ENCODE measurements around the gene CFAP68. TPM values are rescaled to one million over a fixed set of nuclear protein-coding genes. Genes with fewer than 3 reads are reported as not detected.

Gene CFAP68
- total and polyA plus RNA-seq, 2 of the 4 experiments (the other 2 are of a cell fraction): 10.2 to 17.0 TPM

- dilution Hi-C loops (cut with HindIII; ENCODE audit: low sequenced_read_pairs, unreplicated experiment): no loop called here
- no peak for DNase-seq
These were observed 33.2 kb downstream of the CFAP68 start, which contains the start of gene HSPB2 for GRCh38 chr11:111912535-111912934. Gene HSPB2, plus strand, starts transcription at chr11:111912734. Its CDS starts 96 bp downstream, at chr11:111912830.

More at GRCh38 chr11:111912535-111912934, 33.2 kb downstream of the CFAP68 start, which contains the start of gene HSPB2:
- H3K9me3 ChIP-seq (ENCODE audit: control insufficient read depth, insufficient read depth, low read length): no peaks in the 10 kb centered on the region
- no peaks in the 10 kb centered on the region for H3K36me3 ChIP-seq (ENCODE audit: control insufficient read depth, insufficient read depth, low read length)
- ChIA-PET POLR2A (ENCODE audit: unreplicated experiment) (no interaction called here), CTCF (no interaction called here)
- peak within 1 kb of the TSS; percentile 76 for H3K23ac ChIP-seq (ENCODE audit: low read depth, low read length)
- BruUV-seq (replicated peaks): no TSS peak
- peak within 1 kb of the TSS; percentile 93 to 95 for H4K8ac ChIP-seq (ENCODE audit: low read depth in 2 of 2, low read length in 2 of 2)
- H2BK15ac ChIP-seq (ENCODE audit: low read depth, low read length): peak within 1 kb of the TSS; percentile 95; the same call in 2 of the 3 replicates
- H4K5ac ChIP-seq (ENCODE audit: low read depth, low read length): peak within 1 kb of the TSS; percentile 95
- H3K4me3 ChIP-seq (ENCODE audit: insufficient read depth, low read depth, low read length): peak within 1 kb of the TSS; percentile 1; the same call in 1 of the 2 replicates
- peak within 1 kb of the TSS; percentile 58 for H3K9ac ChIP-seq (ENCODE audit: low read depth, low read length)
- ATAC-seq (ENCODE audit: low read depth): 0 out of 2 replicates have a peak, but pooled peaks have one; percentile 2
- peak within 1 kb of the TSS; percentile 97 for H2BK20ac ChIP-seq (ENCODE audit: low read depth, low read length)
- no CpG with 5 or more reads among the region's 26 CpGs for WGBS, 2 experiments (ENCODE audit: extremely low coverage in 2 of 2, insufficient read length in 1 of 2)
- H3K14ac ChIP-seq (replicated peaks; ENCODE audit: low read depth, low read length): peak within 1 kb of the TSS; percentile 75
- peak within 1 kb of the TSS; percentile 58 for H3K4me2 ChIP-seq (ENCODE audit: low read depth, low read length)
- H2AK5ac ChIP-seq (ENCODE audit: low read depth, low read length): peak within 1 kb of the TSS; percentile 94
- H3K56ac ChIP-seq (ENCODE audit: extremely low read depth, insufficient read depth, low read length): peak within 1 kb of the TSS; percentile 41; the same call in 1 of the 2 replicates
- peaks cover 18% of the 10 kb centered on the region for H3K9me1 ChIP-seq (ENCODE audit: insufficient read depth, low read length)
- H3K18ac ChIP-seq (ENCODE audit: low read depth, low read length): peak within 1 kb of the TSS; percentile 89
- peak within 1 kb of the TSS; percentile 97 for H2AK9ac ChIP-seq (replicated peaks; ENCODE audit: low read depth, low read length, poor library complexity)
- TF ChIP-seq USF2 (IDR thresholded peaks at IDR 0.05; ENCODE audit: low read depth, low read length): no peak
- no peak for TF ChIP-seq MAZ (IDR thresholded peaks at IDR 0.05; ENCODE audit: borderline replicate concordance, low read depth, low read length)
- no peak for TF ChIP-seq RCOR1 (IDR thresholded peaks at IDR 0.05; ENCODE audit: insufficient replicate concordance, low read length)
- no peak for TF ChIP-seq NFE2L2 (IDR thresholded peaks at IDR 0.05; ENCODE audit: low read depth, low read length)
- peak within 1 kb of the TSS; percentile 97 for H4K91ac ChIP-seq (ENCODE audit: insufficient read depth, low read depth, low read length)
- peak within 1 kb of the TSS; percentile 90 for H2BK120ac ChIP-seq (ENCODE audit: low read depth, low read length)
- peak within 1 kb of the TSS; percentile 78 for H3K27ac ChIP-seq (ENCODE audit: insufficient read depth, low read length)
- H3K27me3 ChIP-seq (ENCODE audit: control insufficient read depth, insufficient read depth, low read length): no peaks in the 10 kb centered on the region
- peak within 1 kb of the TSS; percentile 94 for H3K4ac ChIP-seq (ENCODE audit: low read depth, low read length)
- intact Hi-C loops (cut with micrococcal nuclease): no loop called here
- peaks cover 36% of the 10 kb centered on the region for H3K4me1 ChIP-seq (ENCODE audit: control insufficient read depth, insufficient read depth, low read length)
- H2AFZ ChIP-seq (replicated peaks; ENCODE audit: low read length, poor library complexity): peak within 1 kb of the TSS; percentile 88
- H4K20me1 ChIP-seq (ENCODE audit: insufficient read depth, low read length): no peaks in the 10 kb centered on the region
- peaks cover 0 to 15% of the 10 kb centered on the region in 2 experiments; a peak in 2 of 4 replicates for H3K79me1 ChIP-seq (ENCODE audit: low read depth in 1 of 2, low read length in 2 of 2)
- H2BK5ac ChIP-seq (ENCODE audit: low read depth, low read length, poor library complexity, severe bottlenecking): peak within 1 kb of the TSS; percentile 85
- in situ Hi-C loops (cut with MboI; ENCODE audit: low sequenced_read_pairs): no loop called here

Data from IMR-90 (cell line).